Activated CD4-positive, alpha-beta T cell treated with anti-CD3 and anti-CD28 coated beads for 48 hours (primary cell): ENCODE data around the gene CD33.
"Not testable (repeated sequence)": the region's sequence is repeated elsewhere in the genome, so short reads cannot be mapped to it uniquely, and the experiment has no call there.

ENCODE experiments used
- DNase-seq: peaks from one replicate; pipeline ENCODE4 v3.0.0-alpha.2; 2020

CD33 gene

GRCh38 chr19:51210874-51211361 is 14.0 kb upstream of the CD33 start:
- DNase-seq: not testable (repeated sequence)

- DNase-seq: no peak
These were observed 13.0 kb upstream of the CD33 start for GRCh38 chr19:51211833-51212232.

GRCh38 chr19:51219307-51219706 is 5.6 kb upstream of the CD33 start:
- no peak for DNase-seq

- DNase-seq: no peak
These were observed 4.9 kb upstream of the CD33 start for GRCh38 chr19:51219971-51220370.

GRCh38 chr19:51220996-51221395 is 3.9 kb upstream of the CD33 start:
- DNase-seq: no peak

GRCh38 chr19:51224163-51224641 is 678 bp upstream of the CD33 start:
- no peak for DNase-seq

- no peak for DNase-seq
These were observed 1.2 kb downstream of the CD33 start for GRCh38 chr19:51226067-51226466.

GRCh38 chr19:51227326-51227725 is 2.4 kb downstream of the CD33 start:
- no peak for DNase-seq

GRCh38 chr19:51227966-51228365 is 3.1 kb downstream of the CD33 start:
- no peak for DNase-seq

GRCh38 chr19:51240866-51241265 is 16.0 kb downstream of the CD33 start:
- DNase-seq: no peak

GRCh38 chr19:51242881-51243630 is 18.2 kb downstream of the CD33 start:
- DNase-seq: no peak

- no peak for DNase-seq
These were observed 21.3 kb downstream of the CD33 start for GRCh38 chr19:51246164-51246552.

GRCh38 chr19:51247972-51248590 is 23.2 kb downstream of the CD33 start:
- no peak for DNase-seq

GRCh38 chr19:51250786-51251467 is 26.0 kb downstream of the CD33 start, which contains the start of gene SIGLECL1:
SIGLECL1 (plus strand) TSS chr19:51251080; CDS start chr19:51264073, 12,993 bp downstream.
- no peak for DNase-seq

- DNase-seq: no peak
These were observed 26.6 kb downstream of the CD33 start for GRCh38 chr19:51251468-51251820.

GRCh38 chr19:51252306-51253079 is 27.6 kb downstream of the CD33 start:
- no peak for DNase-seq

- DNase-seq: no peak
These were observed 28.4 kb downstream of the CD33 start for GRCh38 chr19:51253088-51253806.

GRCh38 chr19:51256155-51256625 is 31.3 kb downstream of the CD33 start:
- DNase-seq: no peak

- no peak for DNase-seq
These were observed 32.6 kb downstream of the CD33 start for GRCh38 chr19:51257471-51257870.

- no peak for DNase-seq
These were observed 33.6 kb downstream of the CD33 start for GRCh38 chr19:51258165-51259160.
